VCaP (cell line): ENCODE data around the gene TMEM94.

ENCODE experiments used
- H3K27ac ChIP-seq: fragments of 450-650 bp; 2 replicates; pipeline ENCODE4 v1.5.1; 2017
- CTCF ChIP-seq: fragments of 450-650 bp; conservative IDR thresholded peaks from 2 replicates; pipeline ENCODE4 v1.5.1; 2017; ENCODE audit warnings: mild to moderate bottlenecking, moderate library complexity

The TMEM94 gene

GRCh38 chr17:75509528-75510258, 53.3 kb downstream of the TMEM94 start:
- no peak overlapping the region for H3K27ac ChIP-seq
- TF ChIP-seq CTCF = no peak

GRCh38 chr17:75511270-75511609, 54.8 kb downstream of the TMEM94 start:
- peak overlapping the region; percentile 30; the same call in 1 of the 2 replicates for H3K27ac ChIP-seq
- no peak for TF ChIP-seq CTCF

GRCh38 chr17:75511610-75512575, 55.5 kb downstream of the TMEM94 start:
- TF ChIP-seq CTCF = no peak
- peak overlapping the region; percentile 30; the same call in 1 of the 2 replicates for H3K27ac ChIP-seq

- no peak overlapping the region for H3K27ac ChIP-seq
- TF ChIP-seq CTCF = no peak
Observed at GRCh38 chr17:75512926-75513640, 56.6 kb downstream of the TMEM94 start.

- no peak for TF ChIP-seq CTCF
- peak overlapping the region; percentile 86; the same call in 1 of the 2 replicates for H3K27ac ChIP-seq
Observed at GRCh38 chr17:75513641-75514000, 57.2 kb downstream of the TMEM94 start.

GRCh38 chr17:75514299-75514918, 58.0 kb downstream of the TMEM94 start:
- TF ChIP-seq CTCF = no peak
- peak overlapping the region; percentile 86; the same call in 1 of the 2 replicates for H3K27ac ChIP-seq
